Neural progenitor cell (in vitro differentiated cells): ENCODE results near the gene ATXN1. TPM values are rescaled to one million over a fixed set of nuclear protein-coding genes. Genes with fewer than 3 reads are reported as not detected.

Experiments
- DNase-seq: peaks from one replicate; pipeline ENCODE4 v3.0.0-alpha.2; 2016; ENCODE audit warnings: low spot score
- H2AFZ ChIP-seq: fragments of 200-600 bp; sonication (generic); replicated peaks from 2 replicates; pipeline ENCODE4 v1.6.1; 2016; ENCODE audit warnings: antibody characterized with exemption
- H3F3A ChIP-seq: fragments of 200-600 bp; sonication (generic); 2 replicates; pipeline ENCODE4 v1.6.1; 2016; ENCODE audit warnings: antibody characterized with exemption, low read depth
- H3K27ac ChIP-seq: fragments of 200-600 bp; sonication (generic); 2 replicates; pipeline ENCODE4 v1.5.1; 2016; ENCODE audit warnings: mild to moderate bottlenecking
- H3K27me3 ChIP-seq: fragments of 200-600 bp; sonication (generic); 2 replicates; pipeline ENCODE4 v1.6.1; 2016; ENCODE audit warnings: mild to moderate bottlenecking, moderate library complexity
- H3K36me3 ChIP-seq: fragments of 200-600 bp; sonication (generic); 2 replicates; pipeline ENCODE4 v1.5.1; 2016
- H3K4me1 ChIP-seq: fragments of 200-600 bp; sonication (generic); 2 replicates; pipeline ENCODE4 v1.6.1; 2016; ENCODE audit warnings: mixed run types
- H3K4me2 ChIP-seq: fragments of 200-600 bp; sonication (generic); 2 replicates; pipeline ENCODE4 v1.6.1; 2016
- H3K4me3 ChIP-seq: fragments of 200-600 bp; sonication (generic); 2 replicates; pipeline ENCODE4 v1.5.1; 2016
- H3K79me2 ChIP-seq: fragments of 200-600 bp; sonication (generic); 2 replicates; pipeline ENCODE4 v1.6.1; 2016; ENCODE audit warnings: low read depth
- H3K9ac ChIP-seq: fragments of 200-600 bp; sonication (generic); 2 replicates; pipeline ENCODE4 v1.6.1; 2016
- H3K9me3 ChIP-seq: fragments of 200-600 bp; sonication (generic); 2 replicates; pipeline ENCODE4 v1.5.1; 2016; ENCODE audit warnings: low read depth
- H4K20me1 ChIP-seq: fragments of 200-600 bp; sonication (generic); 2 replicates; pipeline ENCODE4 v1.6.1; 2016; ENCODE audit warnings: low read depth
- H3K27ac Mint-ChIP-seq: 3 replicates; pipeline ENCODE4 v1.8.0; 2021; ENCODE audit warnings: mixed read lengths
- H3K27me3 Mint-ChIP-seq: 2 replicates; pipeline ENCODE4 v1.8.0; 2022; ENCODE audit warnings: low read depth, mild to moderate bottlenecking, inconsistent platforms, moderate library complexity, mixed read lengths; ENCODE audit not compliant: insufficient read depth
- H3K36me3 Mint-ChIP-seq: 3 replicates; pipeline ENCODE4 v1.8.0; 2021; ENCODE audit warnings: mixed read lengths
- H3K4me1 Mint-ChIP-seq: 3 replicates; pipeline ENCODE4 v1.8.0; 2021; ENCODE audit warnings: mixed read lengths
- H3K4me3 Mint-ChIP-seq: 3 replicates; pipeline ENCODE4 v1.8.0; 2021; ENCODE audit warnings: mild to moderate bottlenecking, moderate library complexity, mixed read lengths
- H3K9me3 Mint-ChIP-seq: 3 replicates; pipeline ENCODE4 v1.8.0; 2020; ENCODE audit warnings: mixed read lengths
- CTCF ChIP-seq: fragments of 200-600 bp; sonication (generic); IDR thresholded peaks from 2 replicates; pipeline ENCODE4 v1.5.1; 2017; ENCODE audit warnings: antibody characterized with exemption, mild to moderate bottlenecking
- EZH2 ChIP-seq: fragments of 200-600 bp; sonication (generic); IDR thresholded peaks from 2 replicates; pipeline ENCODE4 v1.6.1; 2017; ENCODE audit warnings: antibody characterized with exemption, mild to moderate bottlenecking, moderate library complexity
- EZH2phosphoT487 ChIP-seq: fragments of 200-600 bp; sonication (generic); IDR thresholded peaks from 2 replicates; pipeline ENCODE4 v1.6.1; 2017; ENCODE audit warnings: antibody characterized with exemption
- total RNA-seq: library from RNA; depleted of rRNA; stranded (reverse); fragments of >200 nt; gene quantifications from 2 replicates; pipeline ENCODE4 v1.2.3, GENCODE V29; 2015; ENCODE audit warnings: low replicate concordance

The ATXN1 gene
- total RNA-seq, 1 donor from 2014 or later = 3.6 TPM

GRCh38 chr6:16731478-16732051 is 29.7 kb downstream of the ATXN1 start:
- TF ChIP-seq EZH2 = no peak
- TF ChIP-seq EZH2phosphoT487 = no peak
- no peak for TF ChIP-seq CTCF
- Histone ChIP-seq H3K27me3 (no peaks in the 10 kb centered on the region), H3K36me3 (no peaks in the 10 kb centered on the region), H3K9ac (no peak overlapping the region), H4K20me1 (no peaks in the 10 kb centered on the region), H3F3A (no peaks in the 10 kb centered on the region), H3K4me3 (no peak overlapping the region), H3K9me3 (no peaks in the 10 kb centered on the region), H3K27ac (no peak overlapping the region), H3K4me2 (no peak overlapping the region), H3K79me2 (no peaks in the 10 kb centered on the region), H3K4me1 (peaks cover 9% of the 10 kb centered on the region), H2AFZ (no peak overlapping the region)
- H3K36me3 Mint-ChIP-seq = no peaks in the 10 kb centered on the region
- DNase-seq = no peak
- H3K9me3 Mint-ChIP-seq = no peaks in the 10 kb centered on the region
- H3K4me3 Mint-ChIP-seq = no peak overlapping the region
- no peak overlapping the region for H3K27ac Mint-ChIP-seq
- H3K4me1 Mint-ChIP-seq = peaks cover 52% of the 10 kb centered on the region
- no peaks in the 10 kb centered on the region for H3K27me3 Mint-ChIP-seq

GRCh38 chr6:16730738-16731477 is 30.4 kb downstream of the ATXN1 start:
- DNase-seq = no peak
- Mint-ChIP-seq H3K9me3 (no peaks in the 10 kb centered on the region), H3K27me3 (no peaks in the 10 kb centered on the region), H3K4me1 (peaks cover 50% of the 10 kb centered on the region), H3K36me3 (no peaks in the 10 kb centered on the region), H3K27ac (no peak overlapping the region), H3K4me3 (no peak overlapping the region)
- H3K9ac ChIP-seq = no peak overlapping the region
- no peak for TF ChIP-seq CTCF
- no peak for TF ChIP-seq EZH2
- TF ChIP-seq EZH2phosphoT487 = no peak
- H3K36me3 ChIP-seq = no peaks in the 10 kb centered on the region
- H3K4me1 ChIP-seq = peaks cover 2% of the 10 kb centered on the region
- no peaks in the 10 kb centered on the region for H3K79me2 ChIP-seq
- H3K27me3 ChIP-seq = no peaks in the 10 kb centered on the region
- no peaks in the 10 kb centered on the region for H3F3A ChIP-seq
- no peaks in the 10 kb centered on the region for H4K20me1 ChIP-seq
- H3K27ac ChIP-seq = no peak overlapping the region
- no peaks in the 10 kb centered on the region for H3K9me3 ChIP-seq
- no peak overlapping the region for H3K4me3 ChIP-seq
- no peak overlapping the region for H3K4me2 ChIP-seq
- no peak overlapping the region for H2AFZ ChIP-seq

- Histone ChIP-seq H3K9ac (no peak overlapping the region), H3K79me2 (no peaks in the 10 kb centered on the region)
These were observed 31.5 kb downstream of the ATXN1 start for GRCh38 chr6:16729744-16730143.

More at GRCh38 chr6:16729744-16730143, 31.5 kb downstream of the ATXN1 start:
- no peak overlapping the region for H3K27ac Mint-ChIP-seq
- no peaks in the 10 kb centered on the region for H3K4me1 ChIP-seq
- H3K27me3 Mint-ChIP-seq = no peaks in the 10 kb centered on the region
- H3K4me3 Mint-ChIP-seq = no peak overlapping the region
- H3K27ac ChIP-seq = no peak overlapping the region
- no peak overlapping the region for H3K4me3 ChIP-seq
- H2AFZ ChIP-seq = no peak overlapping the region
- no peak overlapping the region for H3K4me2 ChIP-seq
- DNase-seq = no peak
- H4K20me1 ChIP-seq = no peaks in the 10 kb centered on the region
- H3K4me1 Mint-ChIP-seq = peaks cover 51% of the 10 kb centered on the region
- no peaks in the 10 kb centered on the region for H3K9me3 Mint-ChIP-seq
- H3K36me3 ChIP-seq = no peaks in the 10 kb centered on the region
- TF ChIP-seq EZH2phosphoT487 = no peak
- TF ChIP-seq EZH2 = no peak
- no peak for TF ChIP-seq CTCF
- H3K27me3 ChIP-seq = no peaks in the 10 kb centered on the region
- H3K36me3 Mint-ChIP-seq = no peaks in the 10 kb centered on the region
- no peaks in the 10 kb centered on the region for H3K9me3 ChIP-seq
- H3F3A ChIP-seq = no peaks in the 10 kb centered on the region
